Measurements from ENCODE around the gene COL26A1. TPM values are rescaled to one million over a fixed set of nuclear protein-coding genes. Genes with fewer than 3 reads are reported as not detected.

The COL26A1 gene
- polyA plus RNA-seq, 1 donor from 2014 or later: 36.6 TPM

- no peaks in the 10 kb centered on the region for H3K27me3 ChIP-seq (ENCODE audit: insufficient read depth, low read depth, low read length)
- H3K9ac ChIP-seq (ENCODE audit: low read length): no peak overlapping the region
Measured at GRCh38 chr7:101593556-101593955, 230.9 kb downstream of the COL26A1 start.

GRCh38 chr7:101594790-101595189, 232.1 kb downstream of the COL26A1 start:
- H3K9me2 ChIP-seq (ENCODE audit: insufficient read depth, low read length): no peaks in the 10 kb centered on the region
- H3K9me3 ChIP-seq (ENCODE audit: low read length): no peaks in the 10 kb centered on the region
- H4K20me1 ChIP-seq (ENCODE audit: insufficient read depth): no peaks in the 10 kb centered on the region
- H3K4me3 ChIP-seq (ENCODE audit: low read length): no peak overlapping the region
- no peak for TF ChIP-seq POLR2AphosphoS5 (IDR thresholded peaks at IDR 0.05)
- no peak for TF ChIP-seq RAD21 (conservative IDR thresholded peaks at IDR 0.05)
- TF ChIP-seq REST (IDR thresholded peaks at IDR 0.05; ENCODE audit: borderline replicate concordance): no peak
- TF ChIP-seq CTCF (IDR thresholded peaks at IDR 0.05; ENCODE audit: poor library complexity, severe bottlenecking): no peak
- no peak for TF ChIP-seq EP300 (conservative IDR thresholded peaks at IDR 0.05; ENCODE audit: poor library complexity, severe bottlenecking)
- no peak for TF ChIP-seq EZH2 (IDR thresholded peaks at IDR 0.05; ENCODE audit: borderline replicate concordance, insufficient read depth, low read length, poor library complexity, severe bottlenecking)
- H2AFZ ChIP-seq (ENCODE audit: low read depth, low read length): no peak overlapping the region
- no peak overlapping the region for H3K9ac ChIP-seq (ENCODE audit: low read length)
- no peaks in the 10 kb centered on the region for H3K36me3 ChIP-seq (ENCODE audit: insufficient read depth, low read length)
- H3K79me2 ChIP-seq (replicated peaks; ENCODE audit: insufficient read depth, low read length): no peaks in the 10 kb centered on the region
- no peaks in the 10 kb centered on the region for H3F3A ChIP-seq (ENCODE audit: insufficient read depth, low read length, poor library complexity, severe bottlenecking)
- H3K4me2 ChIP-seq (ENCODE audit: low read length): no peak overlapping the region
- H3K27me3 ChIP-seq (ENCODE audit: insufficient read depth, low read depth, low read length): no peaks in the 10 kb centered on the region
- H3K27ac ChIP-seq (ENCODE audit: low read length): no peak overlapping the region

More at GRCh38 chr7:101593556-101593955, 230.9 kb downstream of the COL26A1 start:
- Histone ChIP-seq H3K9me3 (ENCODE audit: low read length) (no peaks in the 10 kb centered on the region), H3K36me3 (ENCODE audit: insufficient read depth, low read length) (no peaks in the 10 kb centered on the region), H3K79me2 (replicated peaks; ENCODE audit: insufficient read depth, low read length) (no peaks in the 10 kb centered on the region), H3K9me2 (ENCODE audit: insufficient read depth, low read length) (no peaks in the 10 kb centered on the region), H3F3A (ENCODE audit: insufficient read depth, low read length, poor library complexity, severe bottlenecking) (no peaks in the 10 kb centered on the region), H3K27ac (ENCODE audit: low read length) (no peak overlapping the region), H3K4me2 (ENCODE audit: low read length) (no peak overlapping the region), H3K4me3 (ENCODE audit: low read length) (no peak overlapping the region), H2AFZ (ENCODE audit: low read depth, low read length) (no peak overlapping the region), H4K20me1 (ENCODE audit: insufficient read depth) (no peaks in the 10 kb centered on the region)
- no peak for TF ChIP-seq EP300 (conservative IDR thresholded peaks at IDR 0.05; ENCODE audit: poor library complexity, severe bottlenecking)
- no peak for TF ChIP-seq POLR2AphosphoS5 (IDR thresholded peaks at IDR 0.05)
- no peak for TF ChIP-seq EZH2 (IDR thresholded peaks at IDR 0.05; ENCODE audit: borderline replicate concordance, insufficient read depth, low read length, poor library complexity, severe bottlenecking)
- no peak for TF ChIP-seq RAD21 (conservative IDR thresholded peaks at IDR 0.05)
- no peak for TF ChIP-seq MXI1 (conservative IDR thresholded peaks at IDR 0.05; ENCODE audit: poor library complexity, severe bottlenecking)
- no peak for TF ChIP-seq TAF1 (IDR thresholded peaks at IDR 0.05; ENCODE audit: low read depth)
- no peak for TF ChIP-seq REST (IDR thresholded peaks at IDR 0.05; ENCODE audit: borderline replicate concordance)
- no peak for TF ChIP-seq SMC3 (conservative IDR thresholded peaks at IDR 0.05; ENCODE audit: poor library complexity)
- no peak for TF ChIP-seq CTCF (IDR thresholded peaks at IDR 0.05; ENCODE audit: poor library complexity, severe bottlenecking)

Measured in neural cell (in vitro differentiated cells).